Activated CD4-positive, alpha-beta T cell treated with anti-CD3 and anti-CD28 coated beads for 36 hours (primary cell): Measurements from ENCODE around the gene ZNF594. TPM values are rescaled to one million over a fixed set of nuclear protein-coding genes. Genes with fewer than 3 reads are reported as not detected.
"Not testable (repeated sequence)": the region's sequence is repeated elsewhere in the genome, so short reads cannot be mapped to it uniquely, and the experiment has no call there.

Experiments used
- ATAC-seq: fragments of 200-7000 bp; cut with Tn5 transposase; one replicate; pipeline ENCODE4 v1.10.0; 2021; ENCODE audit warnings: mild to moderate bottlenecking, moderate library complexity
- CTCF ChIA-PET: fragments of 350-600 bp; sonication (Branson Sonifier 250); formaldehyde crosslinking; loops from one replicate; lab custom pipeline; 2021; ENCODE audit warnings: antibody characterized with exemption; lab: Charles Lee
- POLR2A ChIA-PET: fragments of 350-600 bp; sonication (Branson Sonifier 250); formaldehyde crosslinking; loops from one replicate; lab custom pipeline; 2021; ENCODE audit warnings: antibody characterized with exemption, inconsistent platforms; lab: Charles Lee
- DNase-seq: peaks from one replicate; pipeline ENCODE4 v3.0.0-alpha.2; 2020
- H3K27ac Mint-ChIP-seq: one replicate; pipeline ENCODE4 v1.8.0; 2021; ENCODE audit warnings: mixed read lengths
- H3K27me3 Mint-ChIP-seq: one replicate; pipeline ENCODE4 v1.8.0; 2021; ENCODE audit warnings: mixed read lengths
- H3K36me3 Mint-ChIP-seq: one replicate; pipeline ENCODE4 v1.8.0; 2021; ENCODE audit warnings: low read depth, mixed read lengths
- H3K4me1 Mint-ChIP-seq: one replicate; pipeline ENCODE4 v1.8.0; 2021; ENCODE audit warnings: mixed read lengths
- H3K4me3 Mint-ChIP-seq: one replicate; pipeline ENCODE4 v1.8.0; 2021; ENCODE audit warnings: mild to moderate bottlenecking, moderate library complexity, mixed read lengths
- H3K9me3 Mint-ChIP-seq: one replicate; pipeline ENCODE4 v1.8.0; 2021; ENCODE audit warnings: low read depth, mixed read lengths
- intact Hi-C, 2 experiments: fragments of 100-400 bp; cut with DNase I in 1 of 2; cut with micrococcal nuclease in 1 of 2; formaldehyde crosslinking; loops; one replicate each; pipeline versions ENCODE4 v1.14.2 to v1.15.1; 2022 to 2024; cut with DNase I, micrococcal nuclease
- total RNA-seq, 2 experiments: library from RNA; stranded (reverse); gene quantifications; one replicate each; pipeline ENCODE4 v1.2.3, GENCODE V29; 2021

Gene ZNF594
- total RNA-seq, 2 experiments from 2014 or later, result 8.0 to 8.4 TPM

- ATAC-seq (no peak), DNase-seq (no peak)
- intact Hi-C loops, result no loop called here
- Mint-ChIP-seq H3K4me1 (peaks cover 5% of the 10 kb centered on the region), H3K9me3 (peaks cover 2% of the 10 kb centered on the region), H3K36me3 (peaks cover 4% of the 10 kb centered on the region), H3K4me3 (no peak overlapping the region), H3K27ac (no peak overlapping the region), H3K27me3 (no peaks in the 10 kb centered on the region)
- POLR2A ChIA-PET, result interaction anchor here (0.6 kb wide), 1 partner anchor 190 kb away, joined by 3 read pairs; no protein-coding TSS in a partner anchor
- CTCF ChIA-PET, result no interaction called here
These were observed 9.3 kb upstream of the ZNF594 start for GRCh38 chr17:5201011-5201410.

GRCh38 chr17:5200360-5200759, 8.7 kb upstream of the ZNF594 start:
- POLR2A ChIA-PET, result no interaction called here
- H3K36me3 Mint-ChIP-seq, result peaks cover 4% of the 10 kb centered on the region
- peaks cover 5% of the 10 kb centered on the region for H3K4me1 Mint-ChIP-seq
- ATAC-seq (no peak), DNase-seq (no peak)
- no peaks in the 10 kb centered on the region for H3K27me3 Mint-ChIP-seq
- CTCF ChIA-PET, result no interaction called here
- no peak overlapping the region for H3K27ac Mint-ChIP-seq
- no peak overlapping the region for H3K4me3 Mint-ChIP-seq
- H3K9me3 Mint-ChIP-seq, result peaks cover 2% of the 10 kb centered on the region
- intact Hi-C loops, result no loop called here

GRCh38 chr17:5198472-5198871, 6.8 kb upstream of the ZNF594 start:
- no peak overlapping the region for H3K27ac Mint-ChIP-seq
- intact Hi-C loops, result loop anchor here (10.0 kb wide), 2 partner anchors 106 to 254 kb away; partner anchors contain the start of genes PFN1 (in 1 of the 2), RNF167 (in 1 of the 2) and SLC25A11 (in 1 of the 2)
- POLR2A ChIA-PET, result no interaction called here
- no peaks in the 10 kb centered on the region for H3K9me3 Mint-ChIP-seq
- H3K4me1 Mint-ChIP-seq, result no peaks in the 10 kb centered on the region
- DNase-seq (no peak), ATAC-seq (no peak)
- H3K36me3 Mint-ChIP-seq, result no peaks in the 10 kb centered on the region
- H3K4me3 Mint-ChIP-seq, result no peak overlapping the region
- CTCF ChIA-PET, result interaction anchor here (0.7 to 1.3 kb wide), 3 partner anchors 18 to 205 kb away, joined by 3 to 5 read pairs (median 3); no protein-coding TSS in a partner anchor
- no peaks in the 10 kb centered on the region for H3K27me3 Mint-ChIP-seq

- Mint-ChIP-seq H3K36me3 (peaks cover 21% of the 10 kb centered on the region), H3K4me1 (peaks cover 27% of the 10 kb centered on the region), H3K4me3 (no peak overlapping the region), H3K9me3 (peaks cover 9% of the 10 kb centered on the region), H3K27me3 (no peaks in the 10 kb centered on the region), H3K27ac (no peak overlapping the region)
- ATAC-seq (no peak), DNase-seq (no peak)
- ChIA-PET CTCF (interaction anchor here (0.9 kb wide), 1 partner anchor 221 kb away, joined by 4 read pairs; no protein-coding TSS in a partner anchor), POLR2A (no interaction called here)
- intact Hi-C loops, result loop anchor here (5.0 to 10.0 kb wide), 6 partner anchors 110 to 1248 kb away; partner anchors contain the start of genes ANKFY1 (in 1 of the 2), C1QBP (in 1 of the 2), PFN1 (in 1 of the 2) and PIMREG (in 1 of the 2)
These were observed 2.7 kb upstream of the ZNF594 start for GRCh38 chr17:5194346-5194745.

- H3K9me3 Mint-ChIP-seq, result peaks cover 56% of the 10 kb centered on the region
These were observed 7.4 kb downstream of the ZNF594 start for GRCh38 chr17:5184288-5184687.

GRCh38 chr17:5183410-5183793, 8.3 kb downstream of the ZNF594 start:
- Mint-ChIP-seq H3K4me1 (no peaks in the 10 kb centered on the region), H3K27ac (no peak overlapping the region), H3K27me3 (no peaks in the 10 kb centered on the region), H3K36me3 (peaks cover 87% of the 10 kb centered on the region), H3K4me3 (no peak overlapping the region), H3K9me3 (peaks cover 57% of the 10 kb centered on the region)
- intact Hi-C loops, result loop anchor here (2.0 to 10.0 kb wide), 2 partner anchors 89 to 91 kb away; no protein-coding TSS in a partner anchor
- ATAC-seq (no peak), DNase-seq (no peak)
- ChIA-PET POLR2A (no interaction called here), CTCF (no interaction called here)

More at GRCh38 chr17:5184288-5184687, 7.4 kb downstream of the ZNF594 start:
- ChIA-PET CTCF (no interaction called here), POLR2A (no interaction called here)
- no peak for DNase-seq
- ATAC-seq, result no peak
- Mint-ChIP-seq H3K4me1 (no peaks in the 10 kb centered on the region), H3K36me3 (peaks cover 86% of the 10 kb centered on the region), H3K4me3 (no peak overlapping the region), H3K27ac (no peak overlapping the region), H3K27me3 (no peaks in the 10 kb centered on the region)
- intact Hi-C loops, result loop anchor here in 1 of 2 experiments (10.0 kb wide), 1 partner anchor 89 kb away; no protein-coding TSS in a partner anchor

GRCh38 chr17:5182597-5183409, 8.9 kb downstream of the ZNF594 start:
- no peaks in the 10 kb centered on the region for H3K4me1 Mint-ChIP-seq
- peaks cover 81% of the 10 kb centered on the region for H3K36me3 Mint-ChIP-seq
- no peak for DNase-seq
- ChIA-PET CTCF (no interaction called here), POLR2A (no interaction called here)
- no peak overlapping the region for H3K27ac Mint-ChIP-seq
- intact Hi-C loops, result loop anchor here (2.0 to 10.0 kb wide), 2 partner anchors 88 to 90 kb away; no protein-coding TSS in a partner anchor
- H3K9me3 Mint-ChIP-seq, result peaks cover 56% of the 10 kb centered on the region
- no peak for ATAC-seq
- H3K27me3 Mint-ChIP-seq, result no peaks in the 10 kb centered on the region
- no peak overlapping the region for H3K4me3 Mint-ChIP-seq

GRCh38 chr17:5181509-5182305, 10.0 kb downstream of the ZNF594 start:
- no peaks in the 10 kb centered on the region for H3K4me1 Mint-ChIP-seq
- ATAC-seq (no peak), DNase-seq (no peak)
- H3K27me3 Mint-ChIP-seq, result no peaks in the 10 kb centered on the region
- POLR2A ChIA-PET, result interaction anchor here (0.9 kb wide), 1 partner anchor 10 kb away, joined by 3 read pairs; no protein-coding TSS in a partner anchor
- peak overlapping the region; percentile 5 for H3K4me3 Mint-ChIP-seq
- peaks cover 79% of the 10 kb centered on the region for H3K36me3 Mint-ChIP-seq
- no peak overlapping the region for H3K27ac Mint-ChIP-seq
- CTCF ChIA-PET, result no interaction called here
- intact Hi-C loops, result loop anchor here (2.0 to 10.0 kb wide), 2 partner anchors 87 to 89 kb away; no protein-coding TSS in a partner anchor
- H3K9me3 Mint-ChIP-seq, result peaks cover 51% of the 10 kb centered on the region

GRCh38 chr17:5179003-5179402, 12.7 kb downstream of the ZNF594 start:
- ChIA-PET POLR2A (no interaction called here), CTCF (no interaction called here)
- H3K9me3 Mint-ChIP-seq, result peaks cover 48% of the 10 kb centered on the region
- H3K36me3 Mint-ChIP-seq, result peaks cover 74% of the 10 kb centered on the region
- no peak overlapping the region for H3K4me3 Mint-ChIP-seq
- no peak overlapping the region for H3K27ac Mint-ChIP-seq
- H3K27me3 Mint-ChIP-seq, result no peaks in the 10 kb centered on the region
- no peaks in the 10 kb centered on the region for H3K4me1 Mint-ChIP-seq
- ATAC-seq (no peak), DNase-seq (no peak)
- intact Hi-C loops, result no loop called here

- ATAC-seq, intact Hi-C loops, H3K27ac Mint-ChIP-seq, CTCF ChIA-PET, H3K27me3 Mint-ChIP-seq, H3K4me3 Mint-ChIP-seq, DNase-seq, H3K4me1 Mint-ChIP-seq, POLR2A ChIA-PET: not testable (repeated sequence)
- H3K9me3 Mint-ChIP-seq, result peaks cover 24% of the 10 kb centered on the region
- H3K36me3 Mint-ChIP-seq, result peaks cover 39% of the 10 kb centered on the region
These were observed 16.6 kb downstream of the ZNF594 start for GRCh38 chr17:5175027-5175426.
